ENCODE data around the gene KLF3. TPM values are rescaled to one million over a fixed set of nuclear protein-coding genes. Genes with fewer than 3 reads are reported as not detected.

The KLF3 gene
- total and polyA plus RNA-seq, 2 of the 4 experiments (the other 2 are of a cell fraction): 8.2 to 12.6 TPM

DNA sequence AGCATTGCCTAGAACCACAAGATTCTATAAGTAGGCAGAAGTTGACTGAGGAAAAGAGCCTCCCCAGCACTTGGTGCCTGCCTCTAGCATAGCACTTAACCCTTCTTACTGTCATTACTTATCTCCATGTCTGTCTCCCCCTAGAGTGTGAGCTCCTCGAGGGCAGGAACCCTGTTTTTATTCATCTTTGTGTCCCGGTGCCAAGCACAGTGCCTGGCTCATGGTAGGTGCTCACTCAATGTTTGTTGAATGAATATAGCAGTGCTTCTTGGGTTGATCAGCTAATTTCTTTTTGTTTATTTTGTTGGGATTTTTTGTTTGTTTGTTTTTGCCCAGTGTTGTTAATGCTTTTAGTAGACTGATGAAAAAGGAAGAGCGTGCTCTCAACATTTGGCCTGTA, 30.3 kb downstream of the KLF3 start:
- H3K4me2 ChIP-seq (ENCODE audit: low read depth, low read length): no peak overlapping the region
- no peak overlapping the region for H3K23ac ChIP-seq (ENCODE audit: low read depth, low read length)
- H3K36me3 ChIP-seq (ENCODE audit: control insufficient read depth, insufficient read depth, low read length): peaks cover 42% of the 10 kb centered on the region

More for the DNA sequence above, 30.3 kb downstream of the KLF3 start:
- ATAC-seq (ENCODE audit: low read depth): no peak
- peaks cover 9% of the 10 kb centered on the region; the same call in 1 of the 2 replicates for H4K20me1 ChIP-seq (ENCODE audit: insufficient read depth, low read length)
- H3K27me3 ChIP-seq (ENCODE audit: control insufficient read depth, insufficient read depth, low read length): no peaks in the 10 kb centered on the region
- no peak overlapping the region for H3K14ac ChIP-seq (replicated peaks; ENCODE audit: low read depth, low read length)
- in situ Hi-C loops (cut with MboI; ENCODE audit: low sequenced_read_pairs): no loop called here
- H3K18ac ChIP-seq (ENCODE audit: low read depth, low read length): no peak overlapping the region
- H3K4ac ChIP-seq (ENCODE audit: low read depth, low read length): no peak overlapping the region
- dilution Hi-C loops (cut with HindIII; ENCODE audit: low sequenced_read_pairs, unreplicated experiment): no loop called here
- no peak for DNase-seq
- no peak overlapping the region for H2AK5ac ChIP-seq (ENCODE audit: low read depth, low read length)
- no peak overlapping the region for H3K27ac ChIP-seq (ENCODE audit: insufficient read depth, low read length)
- no peak overlapping the region for H4K91ac ChIP-seq (ENCODE audit: insufficient read depth, low read depth, low read length)
- H3K9me1 ChIP-seq (ENCODE audit: insufficient read depth, low read length): peaks cover 14% of the 10 kb centered on the region
- no peaks in the 10 kb centered on the region for H3K9me3 ChIP-seq (ENCODE audit: control insufficient read depth, insufficient read depth, low read length)
- TF ChIP-seq FOS (IDR thresholded peaks at IDR 0.05; ENCODE audit: low read depth, low read length) (no peak), NFE2L2 (IDR thresholded peaks at IDR 0.05; ENCODE audit: low read depth, low read length) (no peak), USF2 (IDR thresholded peaks at IDR 0.05; ENCODE audit: low read depth, low read length) (no peak)
- TF ChIP-seq, protein P1, sequence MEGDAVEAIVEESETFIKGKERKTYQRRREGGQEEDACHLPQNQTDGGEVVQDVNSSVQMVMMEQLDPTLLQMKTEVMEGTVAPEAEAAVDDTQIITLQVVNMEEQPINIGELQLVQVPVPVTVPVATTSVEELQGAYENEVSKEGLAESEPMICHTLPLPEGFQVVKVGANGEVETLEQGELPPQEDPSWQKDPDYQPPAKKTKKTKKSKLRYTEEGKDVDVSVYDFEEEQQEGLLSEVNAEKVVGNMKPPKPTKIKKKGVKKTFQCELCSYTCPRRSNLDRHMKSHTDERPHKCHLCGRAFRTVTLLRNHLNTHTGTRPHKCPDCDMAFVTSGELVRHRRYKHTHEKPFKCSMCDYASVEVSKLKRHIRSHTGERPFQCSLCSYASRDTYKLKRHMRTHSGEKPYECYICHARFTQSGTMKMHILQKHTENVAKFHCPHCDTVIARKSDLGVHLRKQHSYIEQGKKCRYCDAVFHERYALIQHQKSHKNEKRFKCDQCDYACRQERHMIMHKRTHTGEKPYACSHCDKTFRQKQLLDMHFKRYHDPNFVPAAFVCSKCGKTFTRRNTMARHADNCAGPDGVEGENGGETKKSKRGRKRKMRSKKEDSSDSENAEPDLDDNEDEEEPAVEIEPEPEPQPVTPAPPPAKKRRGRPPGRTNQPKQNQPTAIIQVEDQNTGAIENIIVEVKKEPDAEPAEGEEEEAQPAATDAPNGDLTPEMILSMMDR (conservative IDR thresholded peaks at IDR 0.05; ENCODE audit: low read depth, low read length): no peak
- no peak overlapping the region for H2AK9ac ChIP-seq (replicated peaks; ENCODE audit: low read depth, low read length, poor library complexity)
- no peak overlapping the region for H2AFZ ChIP-seq (replicated peaks; ENCODE audit: low read length, poor library complexity)
- peaks cover 5% of the 10 kb centered on the region; the same call in 1 of the 2 replicates for H3K4me1 ChIP-seq (ENCODE audit: control insufficient read depth, insufficient read depth, low read length)
- H3K4me3 ChIP-seq (ENCODE audit: insufficient read depth, low read depth, low read length): no peak overlapping the region
- WGBS, 2 experiments (ENCODE audit: extremely low coverage in 2 of 2, insufficient read length in 1 of 2): 100% methylated on average over 1 of the region's 3 CpGs; no CpG with 5 or more reads in 1 of the 2 experiments
- H4K5ac ChIP-seq (ENCODE audit: low read depth, low read length): no peak overlapping the region
- no peak overlapping the region for H4K8ac ChIP-seq (ENCODE audit: low read depth in 2 of 2, low read length in 2 of 2)
- no peak overlapping the region for H2BK5ac ChIP-seq (ENCODE audit: low read depth, low read length, poor library complexity, severe bottlenecking)
- H2BK120ac ChIP-seq (ENCODE audit: low read depth, low read length): no peak overlapping the region
- ChIA-PET CTCF (interaction anchor here (0.9 kb wide), 1 partner anchor 18 kb away, joined by 3 read pairs; no protein-coding TSS in a partner anchor), POLR2A (ENCODE audit: unreplicated experiment) (interaction anchor here (0.6 kb wide), 1 partner anchor 172 kb away, joined by 3 read pairs; no protein-coding TSS in a partner anchor)
- intact Hi-C loops (cut with micrococcal nuclease): no loop called here
- no peak overlapping the region for H3K56ac ChIP-seq (ENCODE audit: extremely low read depth, insufficient read depth, low read length)
- peaks cover 23 to 52% of the 10 kb centered on the region in 2 experiments; a peak in 3 of 4 replicates for H3K79me1 ChIP-seq (ENCODE audit: low read depth in 1 of 2, low read length in 2 of 2)
- H2BK20ac ChIP-seq (ENCODE audit: low read depth, low read length): no peak overlapping the region
- no peak overlapping the region for H2BK15ac ChIP-seq (ENCODE audit: low read depth, low read length)
- no TSS peak for BruUV-seq (replicated peaks)
- H3K9ac ChIP-seq (ENCODE audit: low read depth, low read length): no peak overlapping the region
